Endometrium (tissue), 2 donors: ENCODE data around the gene PHF14.

ENCODE experiments used
- FAIRE-seq: peaks from 2 replicates; lab custom pipeline; 2012; peaks lifted over from hg19 to GRCh38; lab: Jason Lieb, UNC
- donor health status: control.
- donor health status: control.

PHF14 gene

GRCh38 chr7:11212080-11212711 is 238.5 kb downstream of the PHF14 start:
- FAIRE-seq = peak; percentile 66

- peak; percentile 95 for FAIRE-seq
These were observed 239.1 kb downstream of the PHF14 start for GRCh38 chr7:11212816-11213215.

GRCh38 chr7:11213266-11213665 is 239.6 kb downstream of the PHF14 start:
- FAIRE-seq = no peak

GRCh38 chr7:11216276-11216675 is 242.6 kb downstream of the PHF14 start:
- FAIRE-seq = no peak

GRCh38 chr7:11217848-11218565 is 244.3 kb downstream of the PHF14 start:
- no peak for FAIRE-seq
